Endothelial cell of umbilical vein (primary cell): Measurements from ENCODE around the gene SHISA3. TPM values are rescaled to one million over a fixed set of nuclear protein-coding genes. Genes with fewer than 3 reads are reported as not detected.

Experiments
- BruUV-seq: library from RNA; stranded (reverse); fragments of 400-500 nt; replicated peaks from 2 replicates; lab custom pipeline; 2021; lab: Mats Ljungman, UMichigan
- CTCF ChIA-PET: fragments of 300-600, 350-600 bp; sonication (Branson Sonifier 250); formaldehyde crosslinking; loops from one replicate; lab custom pipeline; 2021; ENCODE audit warnings: antibody characterized with exemption, inconsistent platforms; lab: Charles Lee
- POLR2A ChIA-PET: fragments of 300-600, 350-600 bp; sonication (Branson Sonifier 250); formaldehyde crosslinking; loops from one replicate; lab custom pipeline; 2021; ENCODE audit warnings: antibody characterized with exemption, inconsistent platforms; lab: Charles Lee
- DNase-seq: peaks from one replicate; pipeline ENCODE4 v3.0.0-alpha.2; 2011; ENCODE audit warnings: low read depth, low spot score
- FAIRE-seq: peaks from 2 replicates; lab custom pipeline; 2011; peaks lifted over from hg19 to GRCh38; lab: Jason Lieb, UNC
- H2AFZ ChIP-seq: 2 replicates; pipeline ENCODE4 v1.6.0; 2012; ENCODE audit warnings: low read depth, low read length, control low read depth, inconsistent platforms
- H3K27ac ChIP-seq: 2 replicates; pipeline ENCODE4 v1.5.1; 2011; ENCODE audit warnings: low read depth, mild to moderate bottlenecking, control low read depth, low read length, moderate library complexity; ENCODE audit not compliant: insufficient read depth
- H3K27me3 ChIP-seq, 2 experiments: 2 replicates each; pipeline versions ENCODE4 v1.6.0 to v1.6.1; 2011; ENCODE audit warnings: low read length in 2 of 2, mixed read lengths in 1 of 2; ENCODE audit not compliant: control insufficient read depth in 2 of 2, insufficient read depth in 2 of 2
- H3K36me3 ChIP-seq, 2 experiments: 2 replicates in 1 of 2; 3 replicates in 1 of 2; pipeline ENCODE4 v1.5.1; 2011; ENCODE audit warnings: low read length in 2 of 2, mild to moderate bottlenecking in 1 of 2, moderate library complexity in 1 of 2; ENCODE audit not compliant: control insufficient read depth in 2 of 2, insufficient read depth in 2 of 2; ENCODE audit errors: extremely low read depth in 1 of 2
- H3K4me1 ChIP-seq: 3 replicates; pipeline ENCODE4 v1.5.1; 2011; ENCODE audit warnings: mild to moderate bottlenecking, low read length; ENCODE audit not compliant: control insufficient read depth, insufficient read depth; ENCODE audit errors: extremely low read depth
- H3K4me2 ChIP-seq: 2 replicates; pipeline ENCODE4 v1.6.1; 2011; ENCODE audit warnings: low read length, control low read depth, mixed read lengths; ENCODE audit not compliant: insufficient read depth
- H3K4me3 ChIP-seq, 3 experiments: fragments of 200-600 bp in 1 of 3; sonication (generic), shearing (Covaris generic) in 1 of 3; replicated peaks in 1 of 3; 2 replicates each; pipeline ENCODE4 v1.5.1; 2011 to 2016; ENCODE audit warnings: control low read depth in 3 of 3, low read length in 3 of 3, mild to moderate bottlenecking in 2 of 3, inconsistent platforms in 1 of 3, low read depth in 1 of 3, moderate library complexity in 1 of 3; ENCODE audit not compliant: insufficient read depth in 1 of 3
- H3K79me2 ChIP-seq: 2 replicates; pipeline ENCODE4 v1.6.0; 2012; ENCODE audit warnings: low read length, inconsistent platforms; ENCODE audit not compliant: control insufficient read depth, insufficient read depth
- H3K9ac ChIP-seq: replicated peaks from 2 replicates; pipeline ENCODE3; 2011; ENCODE audit warnings: low read length, control low read depth; ENCODE audit not compliant: insufficient read depth; ENCODE audit errors: extremely low read depth
- H3K9me1 ChIP-seq: replicated peaks from 3 replicates; pipeline ENCODE4 v1.6.0; 2011; ENCODE audit warnings: mild to moderate bottlenecking, low read length; ENCODE audit not compliant: control insufficient read depth, insufficient read depth; ENCODE audit errors: extremely low read depth
- H3K9me3 ChIP-seq: replicated peaks from 2 replicates; pipeline ENCODE4 v1.5.1; 2012; ENCODE audit warnings: low read length, inconsistent platforms; ENCODE audit not compliant: control insufficient read depth, insufficient read depth
- H4K20me1 ChIP-seq: replicated peaks from 2 replicates; pipeline ENCODE3; 2011; ENCODE audit warnings: mild to moderate bottlenecking, low read length; ENCODE audit not compliant: control insufficient read depth, insufficient read depth; ENCODE audit errors: extremely low read depth
- EZH2 ChIP-seq: IDR thresholded peaks from 2 replicates; pipeline ENCODE4 v1.6.1; 2012; ENCODE audit warnings: borderline replicate concordance, low read depth, mild to moderate bottlenecking, moderate library complexity, low read length, inconsistent platforms; ENCODE audit not compliant: severe bottlenecking
- FOS ChIP-seq: IDR thresholded peaks from 2 replicates; pipeline ENCODE4 v1.6.1; 2011; ENCODE audit warnings: mild to moderate bottlenecking, low read length, moderate library complexity, borderline replicate concordance; ENCODE audit not compliant: insufficient read depth
- MAX ChIP-seq: IDR thresholded peaks from 2 replicates; pipeline ENCODE4 v1.6.1; 2011; ENCODE audit not compliant: insufficient read depth, insufficient read length
- MYC ChIP-seq: IDR thresholded peaks from one replicate; pipeline ENCODE4 v1.6.1; 2011; ENCODE audit warnings: mild to moderate bottlenecking, low read depth, low read length
- POLR2A ChIP-seq: IDR thresholded peaks from 2 replicates; pipeline ENCODE4 v1.6.1; 2012; ENCODE audit warnings: low read depth, mild to moderate bottlenecking, control low read depth, low read length
- POLR2AphosphoS5 ChIP-seq: IDR thresholded peaks from 2 replicates; pipeline ENCODE4 v1.6.1; 2012; ENCODE audit warnings: low read depth, mild to moderate bottlenecking, control low read depth, low read length, moderate library complexity; ENCODE audit not compliant: insufficient read depth
- dilution Hi-C: fragments of 300-500 bp; cut with MboI; formaldehyde crosslinking; loops from one replicate; pipeline ENCODE4 v1.15.0; 2019; ENCODE audit warnings: low sequenced_read_pairs; ENCODE audit not compliant: extremely low pct_ligation_motif_present
- intact Hi-C: fragments of 100-400 bp; cut with micrococcal nuclease; formaldehyde crosslinking; loops from one replicate; pipeline ENCODE4 v1.10.0; 2022
- polyA plus RNA-seq, 4 experiments: library from polyadenylated mRNA; depleted of rRNA in 3 of 4; stranded (reverse) in 3 of 4; unstranded in 1 of 4; fragments of >200 nt; gene quantifications; 2 replicates each; pipeline versions ENCODE4 v1.2.1 to v1.2.3, GENCODE V29; 2011 to 2012; ENCODE audit warnings: missing spikeins in 1 of 4
- total RNA-seq: library from RNA; stranded (reverse); gene quantifications from 2 replicates; pipeline ENCODE4 v1.2.3, GENCODE V29; 2021

The SHISA3 gene
- total and polyA plus RNA-seq, 2 donors (not counting 3 experiments of a cell fraction or from before 2014, with no cell fraction given) = 12.0 to 16.6 TPM

DNA sequence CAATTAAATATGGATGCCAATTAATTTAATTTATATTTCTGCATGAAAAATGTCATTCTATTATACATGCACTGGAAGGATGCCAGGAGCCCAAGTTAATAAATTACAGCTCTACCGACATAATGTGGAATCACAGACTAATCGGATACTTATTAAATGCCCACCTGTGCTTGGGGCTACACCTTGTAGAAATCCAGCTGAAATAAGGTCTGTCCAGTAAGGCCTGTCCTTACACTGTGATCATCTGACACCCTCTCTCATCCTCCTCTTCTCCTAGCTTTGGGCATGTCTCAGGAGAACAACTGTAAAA lies 6.0 kb upstream of the SHISA3 start:
- no TSS peak for BruUV-seq
- no peak overlapping the region for H3K4me2 ChIP-seq
- TF ChIP-seq POLR2A = no peak
- H3K4me1 ChIP-seq = peaks cover 5% of the 10 kb centered on the region
- no peaks in the 10 kb centered on the region for H3K79me2 ChIP-seq
- FAIRE-seq (no peak), DNase-seq (no peak)
- H3K4me3 ChIP-seq = no peak overlapping the region
- H3K27ac ChIP-seq = no peak overlapping the region
- no peaks in the 10 kb centered on the region for H3K9me1 ChIP-seq
- H4K20me1 ChIP-seq = no peaks in the 10 kb centered on the region
- ChIA-PET CTCF (no interaction called here), POLR2A (no interaction called here)
- H3K27me3 ChIP-seq = no peaks in the 10 kb centered on the region
- no peaks in the 10 kb centered on the region for H3K36me3 ChIP-seq
- H2AFZ ChIP-seq = no peak overlapping the region
- dilution Hi-C loops (no loop called here), intact Hi-C loops (no loop called here)
- no peaks in the 10 kb centered on the region for H3K9me3 ChIP-seq
- no peak overlapping the region for H3K9ac ChIP-seq

DNA sequence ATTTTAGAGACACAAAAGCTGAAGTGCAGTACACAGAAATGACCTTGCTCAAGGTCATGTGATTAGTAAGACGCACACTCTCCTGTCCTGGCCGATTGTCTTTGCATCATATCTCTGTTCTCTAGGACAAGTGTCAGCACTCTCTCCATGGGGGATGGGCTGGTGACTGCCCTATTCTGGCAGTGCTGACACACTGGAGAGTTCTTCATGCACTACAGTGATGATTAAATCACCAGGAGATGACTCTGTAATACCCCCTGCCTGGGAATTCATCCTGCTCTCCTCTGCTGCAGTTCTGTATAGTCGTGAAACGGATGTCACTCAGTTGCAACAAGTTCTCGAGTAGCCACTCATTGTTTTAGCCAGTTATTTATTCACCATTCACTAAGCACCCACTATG lies 5.3 kb upstream of the SHISA3 start:
- FAIRE-seq (no peak), DNase-seq (no peak)
- POLR2A ChIA-PET = no interaction called here
- Histone ChIP-seq H3K79me2 (no peaks in the 10 kb centered on the region), H3K27me3 (no peaks in the 10 kb centered on the region), H3K27ac (no peak overlapping the region), H3K4me1 (peaks cover 5% of the 10 kb centered on the region), H3K9me1 (no peaks in the 10 kb centered on the region), H2AFZ (no peak overlapping the region), H3K9me3 (no peaks in the 10 kb centered on the region), H3K36me3 (no peaks in the 10 kb centered on the region), H3K4me2 (no peak overlapping the region), H4K20me1 (no peaks in the 10 kb centered on the region), H3K9ac (no peak overlapping the region), H3K4me3 (no peak overlapping the region)
- CTCF ChIA-PET = no interaction called here
- dilution Hi-C loops = no loop called here
- no TSS peak for BruUV-seq
- TF ChIP-seq MAX (no peak), POLR2A (no peak), EZH2 (no peak), MYC (no peak), FOS (no peak), POLR2AphosphoS5 (no peak)
- intact Hi-C loops = no loop called here
